Gastrocnemius medialis (tissue), 4 donors: ENCODE results near the gene GFOD1.

Experiments used
- CTCF ChIP-seq, 5 experiments: fragments of 450-650 bp in 3 of 5; fragments of 200-600 bp in 2 of 5; sonication (generic) in 2 of 5; IDR thresholded peaks in 4 of 5; conservative IDR thresholded peaks in 1 of 5; 1 replicate in 4 of 5; 2 replicates in 1 of 5; pipeline ENCODE4 v1.5.1; 2016 to 2019; ENCODE audit warnings: antibody characterized with exemption in 5 of 5, mild to moderate bottlenecking in 3 of 5, moderate library complexity in 3 of 5
- POLR2A ChIP-seq, 2 donors: fragments of 450-650 bp; IDR thresholded peaks; one replicate each; pipeline ENCODE4 v1.6.1; 2017; ENCODE audit warnings: antibody characterized with exemption in 2 of 2, mild to moderate bottlenecking in 2 of 2, moderate library complexity in 2 of 2

GRCh38 chr6:13445744-13446115 lies 41.7 kb downstream of the GFOD1 start:
- no peak for TF ChIP-seq CTCF (IDR thresholded peaks at IDR 0.05 in 4 of 5, conservative IDR thresholded peaks at IDR 0.05 in 1 of 5)
- no peak for TF ChIP-seq POLR2A (IDR thresholded peaks at IDR 0.05)
